ENCODE results near the gene ABHD17C. TPM values are rescaled to one million over a fixed set of nuclear protein-coding genes. Genes with fewer than 3 reads are reported as not detected.

The ABHD17C gene
- total RNA-seq, 1 donor from 2014 or later: 28.2 TPM

GRCh38 chr15:80780416-80781221 lies 85.5 kb downstream of the ABHD17C start:
- ATAC-seq: peak; percentile 52 to 53
- Histone ChIP-seq H3K36me3 (peaks cover under 1% of the 10 kb centered on the region), H3K27me3 (ENCODE audit: low read depth) (peaks cover 24% of the 10 kb centered on the region), H3K27ac (no peak overlapping the region), H3K4me3 (peak overlapping the region; percentile 58), H3K4me1 (peaks cover 51% of the 10 kb centered on the region), H3K9me3 (no peaks in the 10 kb centered on the region)
- TF ChIP-seq CTCF (IDR thresholded peaks at IDR 0.05): no peak
- DNase-seq: peak; percentile 73
- intact Hi-C loops (cut with DNase I): no loop called here

GRCh38 chr15:80783260-80783659 lies 88.2 kb downstream of the ABHD17C start:
- Histone ChIP-seq H3K4me1 (peaks cover 28% of the 10 kb centered on the region), H3K9me3 (no peaks in the 10 kb centered on the region), H3K27ac (no peak overlapping the region), H3K4me3 (no peak overlapping the region), H3K36me3 (peaks cover 3% of the 10 kb centered on the region), H3K27me3 (ENCODE audit: low read depth) (peaks cover 24% of the 10 kb centered on the region)
- intact Hi-C loops (cut with DNase I): no loop called here
- no peak for TF ChIP-seq CTCF (IDR thresholded peaks at IDR 0.05)
- ATAC-seq (no peak), DNase-seq (no peak)

- no peak for TF ChIP-seq CTCF (IDR thresholded peaks at IDR 0.05)
- Histone ChIP-seq H3K4me1 (peaks cover 7% of the 10 kb centered on the region), H3K4me3 (no peak overlapping the region), H3K27ac (no peak overlapping the region), H3K27me3 (ENCODE audit: low read depth) (peaks cover 7% of the 10 kb centered on the region), H3K36me3 (peaks cover 3% of the 10 kb centered on the region), H3K9me3 (no peaks in the 10 kb centered on the region)
- intact Hi-C loops (cut with DNase I): no loop called here
- DNase-seq (no peak), ATAC-seq (no peak)
These were observed 90.2 kb downstream of the ABHD17C start for GRCh38 chr15:80785335-80785734.

GRCh38 chr15:80785811-80786354 lies 90.8 kb downstream of the ABHD17C start:
- H3K4me3 ChIP-seq: no peak overlapping the region
- DNase-seq: no peak
- H3K27me3 ChIP-seq (ENCODE audit: low read depth): peaks cover 1% of the 10 kb centered on the region
- TF ChIP-seq CTCF (IDR thresholded peaks at IDR 0.05): no peak
- intact Hi-C loops (cut with DNase I): no loop called here
- H3K36me3 ChIP-seq: peaks cover 3% of the 10 kb centered on the region
- no peak overlapping the region for H3K27ac ChIP-seq
- no peak for ATAC-seq
- peaks cover 1% of the 10 kb centered on the region for H3K4me1 ChIP-seq
- no peaks in the 10 kb centered on the region for H3K9me3 ChIP-seq

GRCh38 chr15:80787316-80787715 lies 92.2 kb downstream of the ABHD17C start:
- intact Hi-C loops (cut with DNase I): no loop called here
- Histone ChIP-seq H3K4me1 (no peaks in the 10 kb centered on the region), H3K27ac (no peak overlapping the region), H3K9me3 (no peaks in the 10 kb centered on the region), H3K36me3 (peaks cover 3% of the 10 kb centered on the region), H3K27me3 (ENCODE audit: low read depth) (no peaks in the 10 kb centered on the region), H3K4me3 (no peak overlapping the region)
- ATAC-seq (no peak), DNase-seq (no peak)
- no peak for TF ChIP-seq CTCF (IDR thresholded peaks at IDR 0.05)

Data from lower lobe of right lung (tissue), 2 donors.